Measurements from ENCODE around the gene TMEM238L. TPM values are rescaled to one million over a fixed set of nuclear protein-coding genes. Genes with fewer than 3 reads are reported as not detected.

The TMEM238L gene
- total and polyA plus RNA-seq, 2 donors (not counting 3 experiments of a cell fraction or from before 2014, with no cell fraction given): not detected

DNA sequence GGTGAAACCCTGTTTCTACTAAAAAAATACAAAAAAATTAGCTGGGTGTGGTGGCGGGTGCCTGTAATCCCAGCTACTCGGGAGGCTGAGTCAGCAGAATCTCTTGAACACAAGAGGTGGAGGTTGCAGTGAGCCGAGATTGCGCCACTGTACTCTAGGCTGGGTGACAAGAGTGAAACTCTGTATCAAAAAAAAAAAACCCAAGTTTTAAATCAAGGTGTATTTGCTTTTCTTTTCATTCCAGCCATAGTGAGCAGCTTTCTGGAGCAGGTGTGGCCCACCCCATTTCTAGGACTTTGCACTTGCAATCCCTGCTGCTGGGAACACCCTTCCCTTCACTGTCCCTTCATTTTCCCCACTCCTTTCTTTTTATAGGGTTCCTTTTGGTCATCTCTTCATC is 28.8 kb downstream of the TMEM238L start:
- Histone ChIP-seq H3K36me3 (ENCODE audit: control insufficient read depth in 2 of 2, extremely low read depth in 1 of 2, insufficient read depth in 2 of 2, low read length in 2 of 2) (no peaks in the 10 kb centered on the region), H3K27ac (ENCODE audit: insufficient read depth, low read depth, low read length) (no peak overlapping the region), H3K79me2 (ENCODE audit: control insufficient read depth, insufficient read depth, low read length) (no peaks in the 10 kb centered on the region), H3K9me1 (replicated peaks; ENCODE audit: control insufficient read depth, extremely low read depth, insufficient read depth, low read length) (no peaks in the 10 kb centered on the region), H3K9ac (replicated peaks; ENCODE audit: extremely low read depth, insufficient read depth, low read length) (no peak overlapping the region), H3K4me1 (ENCODE audit: control insufficient read depth, extremely low read depth, insufficient read depth, low read length) (no peaks in the 10 kb centered on the region), H2AFZ (ENCODE audit: low read depth, low read length) (no peak overlapping the region), H3K4me2 (ENCODE audit: insufficient read depth, low read length) (no peak overlapping the region), H3K27me3 (ENCODE audit: control insufficient read depth in 2 of 2, insufficient read depth in 2 of 2, low read length in 2 of 2) (no peaks in the 10 kb centered on the region), H3K9me3 (replicated peaks; ENCODE audit: control insufficient read depth, insufficient read depth, low read length) (no peaks in the 10 kb centered on the region), H4K20me1 (replicated peaks; ENCODE audit: control insufficient read depth, extremely low read depth, insufficient read depth, low read length) (no peaks in the 10 kb centered on the region), H3K4me3 (replicated peaks in 1 of 3; ENCODE audit: insufficient read depth in 1 of 3, low read depth in 1 of 3, low read length in 3 of 3) (no peak overlapping the region)
- BruUV-seq (replicated peaks): no TSS peak
- no peak for DNase-seq (ENCODE audit: low read depth, low spot score)
- POLR2A ChIA-PET: no interaction called here
- CTCF ChIA-PET: no interaction called here
- TF ChIP-seq JUN (IDR thresholded peaks at IDR 0.05; ENCODE audit: borderline replicate concordance, insufficient read depth, insufficient read length, low read depth) (no peak), GATA2 (IDR thresholded peaks at IDR 0.05; ENCODE audit: insufficient read depth, insufficient read length, low read depth, low read length) (no peak), MAX (IDR thresholded peaks at IDR 0.05; ENCODE audit: insufficient read depth, insufficient read length) (no peak), EZH2 (IDR thresholded peaks at IDR 0.05; ENCODE audit: borderline replicate concordance, low read depth, low read length, severe bottlenecking) (no peak), POLR2AphosphoS5 (IDR thresholded peaks at IDR 0.05; ENCODE audit: insufficient read depth, low read depth, low read length) (no peak), CTCF (IDR thresholded peaks at IDR 0.05; ENCODE audit: extremely low read depth in 1 of 2, insufficient read depth in 1 of 2, low read depth in 1 of 2, low read length in 2 of 2) (no peak), POLR2A (IDR thresholded peaks at IDR 0.05; ENCODE audit: low read depth, low read length) (no peak)
- dilution Hi-C loops (cut with MboI; ENCODE audit: extremely low pct_ligation_motif_present, low sequenced_read_pairs) (no loop called here), intact Hi-C loops (cut with micrococcal nuclease) (no loop called here)
- FAIRE-seq: no peak

All from endothelial cell of umbilical vein (primary cell).